ENCODE data around the gene ROPN1. TPM values are rescaled to one million over a fixed set of nuclear protein-coding genes. Genes with fewer than 3 reads are reported as not detected.
"Not testable (repeated sequence)": the region's sequence is repeated elsewhere in the genome, so short reads cannot be mapped to it uniquely, and the experiment has no call there.

Gene ROPN1
- polyA plus RNA-seq, 4 donors = 0.11 to 0.15 TPM; not detected in 2

DNA sequence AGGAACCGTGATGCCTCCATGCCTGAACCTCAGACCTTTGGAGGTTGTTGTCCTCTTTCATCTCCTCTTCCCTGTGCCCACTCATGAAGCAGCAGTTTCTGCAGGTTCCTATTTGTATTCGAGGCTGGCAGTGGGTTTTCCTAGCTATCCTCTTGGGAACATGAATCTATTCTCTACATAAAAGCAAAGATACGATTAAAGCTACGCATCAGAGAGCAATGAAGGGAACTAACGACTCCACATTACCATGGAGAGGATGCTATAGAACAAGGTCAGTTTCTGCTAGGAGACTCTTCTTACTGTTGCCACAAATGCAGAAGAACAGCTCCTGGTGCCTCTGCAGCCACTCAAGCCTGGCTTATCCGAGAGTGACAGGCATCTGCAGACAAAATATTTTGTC lies 9.4 kb upstream of the ROPN1 start:
- not testable (repeated sequence) for DNase-seq (ENCODE audit: low read depth in 4 of 4, low spot score in 3 of 4)

DNA sequence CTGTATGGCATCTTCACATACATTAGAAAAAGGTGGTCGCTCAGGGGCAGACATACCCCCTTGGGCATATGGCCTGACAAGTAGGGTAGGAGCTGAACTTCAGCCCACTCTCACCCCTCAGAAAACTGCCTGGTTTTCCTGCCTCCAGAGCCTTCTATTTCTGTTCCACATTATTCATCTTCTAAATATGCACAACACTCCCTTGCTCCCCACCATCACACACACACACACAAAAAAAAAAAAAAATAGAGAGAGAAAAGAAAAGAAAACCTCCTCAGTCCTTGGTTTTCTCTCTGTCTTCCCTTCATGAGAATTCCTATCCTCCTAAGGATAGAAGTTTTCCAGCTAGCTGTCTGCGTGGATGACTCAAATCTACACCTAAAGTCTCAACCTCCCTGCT lies 5.6 kb upstream of the ROPN1 start:
- DNase-seq (ENCODE audit: low read depth in 4 of 4, low spot score in 3 of 4) = no peak

DNA sequence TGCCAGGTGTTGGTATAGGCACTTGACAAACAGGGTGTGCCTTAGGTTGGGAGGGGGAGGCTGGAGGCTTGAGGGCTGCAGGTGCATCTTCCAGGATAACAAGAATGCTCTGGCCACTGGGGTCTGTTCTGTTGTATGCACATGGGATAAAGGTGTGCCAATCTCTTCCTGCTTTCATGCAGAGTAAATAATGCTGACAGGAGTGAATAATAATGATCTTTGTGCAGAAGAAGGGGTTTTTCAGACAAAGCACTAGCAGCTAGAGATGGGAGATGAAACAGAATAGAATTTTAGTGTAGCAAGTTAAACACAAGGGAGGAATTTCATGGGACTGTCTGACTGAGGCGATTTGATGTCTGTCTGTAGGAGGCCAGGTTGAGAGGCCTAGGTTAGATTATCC lies 1.9 kb upstream of the ROPN1 start:
- DNase-seq (ENCODE audit: low read depth in 4 of 4, low spot score in 3 of 4) = no peak

DNA sequence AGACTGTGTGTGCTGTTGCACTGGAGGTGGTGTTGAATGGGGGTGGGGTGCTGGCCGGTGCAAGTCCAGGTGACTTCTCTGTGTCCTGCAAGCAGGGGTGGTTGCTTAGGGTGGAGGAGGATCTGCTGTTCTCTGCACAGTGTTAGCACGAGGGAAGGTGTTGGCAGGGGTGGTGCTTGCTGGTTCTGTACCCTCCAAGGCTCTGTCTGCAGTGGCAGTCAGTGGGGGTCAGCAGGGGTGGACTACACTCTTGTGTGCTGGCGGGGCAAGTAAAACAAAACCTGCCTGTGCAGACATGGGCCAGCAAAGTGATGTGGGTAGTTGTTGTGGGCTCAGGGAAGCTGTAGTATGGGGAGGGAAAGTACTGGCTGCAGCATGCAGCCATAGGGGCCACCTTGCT lies 5.5 kb downstream of the ROPN1 start:
- DNase-seq (ENCODE audit: low read depth in 4 of 4, low spot score in 3 of 4) = no peak

DNA sequence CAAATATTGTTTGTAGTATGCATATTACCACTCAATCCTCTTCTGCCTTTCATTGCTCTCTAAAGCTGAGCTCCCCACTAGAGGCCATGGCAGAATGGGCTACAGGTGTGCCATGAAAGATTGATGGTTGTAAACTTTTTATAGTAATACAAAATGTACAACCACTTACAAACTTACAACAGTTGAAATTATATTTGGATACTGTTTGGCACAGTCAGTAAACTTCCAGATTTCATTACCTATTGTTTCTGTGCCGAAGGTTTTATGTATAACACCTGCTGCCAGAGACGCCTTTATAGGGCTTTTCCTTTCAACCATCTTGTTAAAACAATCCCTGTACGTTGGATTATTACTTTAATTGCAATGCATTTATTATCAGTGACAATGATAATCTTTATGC lies 7.0 kb downstream of the ROPN1 start:
- DNase-seq (ENCODE audit: low read depth in 4 of 4, low spot score in 3 of 4) = no peak

DNA sequence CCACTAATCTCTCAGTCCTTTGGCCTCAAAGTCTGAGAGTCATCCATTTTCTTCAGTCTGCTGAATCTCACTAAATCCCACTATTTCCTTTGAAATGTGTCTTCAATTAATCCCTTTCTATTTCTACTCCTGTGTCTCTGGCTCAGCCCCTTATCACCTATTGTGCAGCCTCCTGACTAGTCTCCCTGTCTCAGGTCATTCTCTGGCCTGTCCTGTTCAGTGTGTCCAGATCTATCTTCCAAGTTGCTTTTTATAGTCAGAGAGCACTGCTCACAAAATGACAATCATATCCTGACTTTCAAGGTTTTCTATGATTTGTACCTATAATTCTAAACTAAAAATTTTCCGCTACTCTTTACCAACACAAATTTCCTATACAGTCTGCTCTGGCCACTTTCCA lies 7.6 kb downstream of the ROPN1 start:
- no peak for DNase-seq (ENCODE audit: low read depth in 4 of 4, low spot score in 3 of 4)

DNA sequence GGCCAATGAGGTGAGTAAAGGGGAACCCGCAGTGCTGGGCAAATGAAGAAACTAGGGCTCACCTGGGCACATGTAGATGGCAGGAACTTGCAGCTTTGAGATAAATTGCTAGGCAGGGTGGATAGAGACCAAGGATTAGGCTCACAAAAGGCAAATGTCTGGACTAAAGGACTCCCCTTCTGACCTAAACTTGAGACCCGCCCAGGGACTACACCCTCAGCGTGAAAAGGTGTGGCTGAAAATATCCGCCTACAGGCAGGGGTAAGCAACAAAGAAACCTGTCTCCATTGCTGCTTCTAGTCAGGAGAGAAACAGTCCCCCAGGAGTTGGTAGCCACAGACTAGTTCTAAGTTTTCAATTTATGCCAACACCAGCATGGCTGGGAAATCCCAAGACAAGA lies 10.6 kb downstream of the ROPN1 start:
- DNase-seq (ENCODE audit: low read depth in 4 of 4, low spot score in 3 of 4) = not testable (repeated sequence)

DNA sequence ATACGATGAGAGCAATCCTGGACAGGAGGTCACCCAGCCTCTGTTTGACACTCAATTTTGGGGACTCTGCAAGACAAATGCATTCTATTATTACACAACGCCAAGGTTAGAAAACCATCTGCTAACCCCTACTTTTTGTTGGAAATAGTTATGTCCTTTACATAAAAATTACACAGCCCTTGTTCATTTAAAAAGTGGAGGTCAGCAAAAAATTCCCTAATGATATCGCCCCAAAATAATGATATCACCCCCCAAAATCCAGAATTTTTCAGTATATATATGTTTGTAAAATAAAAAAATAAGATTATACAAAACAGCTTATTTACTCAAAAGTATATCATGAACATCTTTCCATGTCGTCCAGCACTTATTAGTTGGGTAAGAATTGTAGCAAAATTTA lies 11.4 kb downstream of the ROPN1 start:
- DNase-seq (ENCODE audit: low read depth in 4 of 4, low spot score in 3 of 4) = no peak

DNA sequence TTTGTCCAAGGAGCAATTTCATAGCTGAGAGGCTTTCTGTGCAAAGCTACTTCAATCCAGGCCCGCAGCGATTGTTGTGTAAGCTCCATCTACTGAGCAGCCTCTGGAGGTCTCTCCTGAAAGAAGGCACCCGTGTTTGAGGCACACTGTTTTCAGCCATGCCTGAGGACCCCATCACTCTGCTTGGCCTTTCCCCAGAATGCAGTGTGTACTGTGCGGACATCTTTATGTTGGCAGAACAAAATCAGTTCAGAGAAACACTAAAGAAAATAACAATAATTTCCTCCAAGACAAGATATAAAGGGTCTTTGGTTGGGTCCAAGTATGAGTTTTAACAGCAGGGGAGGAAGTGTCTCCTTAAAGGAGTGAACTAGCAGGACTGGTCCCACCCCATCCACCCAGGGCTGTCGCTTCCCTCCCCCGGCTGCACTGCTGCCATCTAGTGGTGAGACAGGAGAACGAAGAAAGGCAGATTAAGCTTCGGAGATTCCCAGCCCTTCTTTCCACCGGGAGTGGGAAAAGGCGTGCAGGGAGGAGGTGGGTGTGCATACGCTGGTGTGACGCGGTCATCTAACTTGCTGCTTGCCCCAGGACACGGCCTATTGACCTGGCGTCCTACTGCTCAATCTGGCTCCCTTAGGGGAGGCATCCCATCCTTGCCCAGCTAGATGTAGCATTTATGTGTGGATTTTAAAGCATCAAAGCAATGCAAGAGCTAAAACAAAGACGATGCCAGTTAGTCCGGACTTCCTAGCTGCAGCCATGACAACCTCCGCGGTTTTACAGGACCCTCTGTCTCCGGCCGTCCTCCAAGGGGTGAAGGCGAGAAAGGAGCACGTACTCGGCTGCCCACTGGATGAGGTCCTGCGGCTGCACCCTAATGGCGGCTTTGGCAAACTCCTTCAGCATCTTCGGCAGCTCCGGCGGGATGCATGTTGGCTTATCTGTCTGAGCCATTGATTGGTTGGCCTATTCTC lies 12.1 kb downstream of the ROPN1 start:
- peak in 1 of 4 donors; percentile 18 for DNase-seq (ENCODE audit: low read depth in 4 of 4, low spot score in 3 of 4)

DNA sequence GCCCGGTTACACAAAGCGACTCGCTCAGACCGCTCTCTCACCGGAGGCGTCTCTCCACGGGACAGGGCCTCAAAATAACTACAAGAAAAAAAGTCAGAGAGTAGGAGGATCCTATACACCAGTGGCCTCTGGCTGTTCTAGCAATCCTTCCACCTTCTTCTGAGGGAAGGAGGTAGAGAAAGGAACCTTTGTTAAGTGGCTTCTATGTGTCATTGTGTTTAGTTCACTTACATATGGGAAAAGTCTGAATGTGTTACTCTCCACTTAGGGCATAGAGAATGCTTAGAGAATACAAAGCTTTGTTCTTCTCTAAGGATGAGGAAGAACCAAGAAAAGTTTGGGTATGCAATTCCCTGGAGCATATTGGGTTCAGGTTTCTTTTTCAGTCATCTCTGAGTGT lies 15.0 kb downstream of the ROPN1 start:
- not testable (repeated sequence) for DNase-seq (ENCODE audit: low read depth in 4 of 4, low spot score in 3 of 4)

DNA sequence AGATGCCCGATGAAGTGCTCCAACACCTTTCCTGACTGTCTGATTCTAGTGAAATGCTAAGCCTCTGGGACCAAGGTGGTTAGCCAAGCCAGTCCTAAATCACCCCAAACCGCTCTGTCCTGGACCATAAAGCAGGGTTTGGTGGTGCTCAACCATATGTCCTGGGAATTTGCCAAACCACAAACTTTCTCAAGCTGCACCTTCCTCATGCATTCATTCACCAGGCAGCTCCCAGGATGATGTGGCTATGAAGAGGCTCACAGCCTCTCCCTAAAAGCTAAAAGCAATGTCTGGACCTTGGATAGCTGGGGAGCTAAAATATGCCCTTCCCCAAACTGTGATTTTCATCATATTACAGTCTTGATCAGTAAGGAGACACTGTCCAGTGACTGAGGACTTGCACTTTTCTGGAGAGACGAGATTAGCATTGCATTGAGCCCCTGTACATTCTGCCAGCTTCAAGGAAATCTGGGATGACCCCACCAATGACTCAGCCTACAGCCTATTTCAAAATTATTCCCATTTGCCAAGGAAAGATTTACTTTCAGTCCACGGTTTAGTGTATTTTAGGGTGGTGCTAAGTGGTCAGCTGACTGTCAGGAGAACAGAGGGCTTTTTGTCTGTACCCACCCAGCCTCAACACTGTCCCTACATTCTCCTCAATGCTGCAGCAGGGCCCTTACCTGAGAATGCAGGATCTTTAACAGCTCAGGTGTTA lies 15.6 kb downstream of the ROPN1 start:
- not testable (repeated sequence) for DNase-seq (ENCODE audit: low read depth in 4 of 4, low spot score in 3 of 4)

DNA sequence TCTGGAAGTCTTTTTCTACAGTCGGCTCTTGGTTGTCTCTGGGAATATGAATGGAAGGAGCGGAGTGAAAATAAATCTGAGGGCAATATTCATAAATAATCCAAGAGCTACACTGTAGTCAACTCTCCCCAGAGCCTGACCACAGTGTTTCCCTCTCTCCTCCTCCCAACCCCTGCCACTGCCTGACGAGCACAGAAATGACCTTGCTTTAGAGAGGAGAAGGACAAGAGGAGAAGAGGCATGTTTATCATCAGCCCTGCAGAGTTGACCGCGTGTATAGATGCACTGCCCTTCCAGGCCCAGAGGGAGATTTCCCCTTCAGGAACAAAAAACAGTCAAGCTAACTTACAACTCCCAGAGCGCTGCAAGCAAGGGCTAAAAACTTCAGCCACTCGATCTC lies 16.9 kb downstream of the ROPN1 start:
- DNase-seq (ENCODE audit: low read depth in 4 of 4, low spot score in 3 of 4) = not testable (repeated sequence)

DNA sequence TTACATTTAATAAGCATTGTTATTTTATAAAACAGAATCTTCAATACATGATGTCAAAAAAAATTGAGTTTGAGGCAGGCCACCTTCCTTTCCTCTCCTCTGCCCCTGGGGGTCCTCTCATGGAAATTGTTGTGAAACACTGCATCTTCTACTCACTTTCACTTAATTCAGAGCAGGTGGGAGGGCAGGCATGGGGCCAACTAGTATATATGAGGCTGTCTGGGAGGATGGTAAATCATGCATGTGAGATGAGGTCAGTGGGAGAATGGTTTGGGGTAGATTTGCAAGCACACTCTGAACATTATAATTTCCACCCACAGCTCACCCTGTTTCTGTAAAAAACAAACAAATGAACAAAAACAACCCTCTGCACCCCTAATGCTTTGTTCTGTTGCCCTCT lies 20.5 kb downstream of the ROPN1 start:
- no peak for DNase-seq (ENCODE audit: low read depth in 4 of 4, low spot score in 3 of 4)

DNA sequence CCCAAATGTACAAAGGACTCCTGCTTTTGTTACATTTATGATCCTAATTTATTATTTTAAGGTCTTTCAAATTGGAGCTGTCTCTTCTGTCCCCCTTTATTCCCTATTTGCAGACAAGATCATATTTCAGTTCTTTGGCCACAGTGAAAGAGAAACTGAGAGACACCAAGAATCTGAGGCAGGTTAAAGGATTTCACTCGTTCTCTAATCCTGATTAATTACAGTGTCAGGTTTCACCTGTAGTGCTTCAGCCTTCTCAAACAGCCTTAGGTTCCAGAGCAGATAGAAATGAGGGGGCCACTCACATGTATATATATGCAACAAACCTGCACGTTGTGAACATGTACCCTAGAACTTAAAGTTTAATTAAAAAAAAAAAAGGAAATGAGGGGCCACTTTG lies 24.7 kb downstream of the ROPN1 start:
- not testable (repeated sequence) for DNase-seq (ENCODE audit: low read depth in 4 of 4, low spot score in 3 of 4)

DNA sequence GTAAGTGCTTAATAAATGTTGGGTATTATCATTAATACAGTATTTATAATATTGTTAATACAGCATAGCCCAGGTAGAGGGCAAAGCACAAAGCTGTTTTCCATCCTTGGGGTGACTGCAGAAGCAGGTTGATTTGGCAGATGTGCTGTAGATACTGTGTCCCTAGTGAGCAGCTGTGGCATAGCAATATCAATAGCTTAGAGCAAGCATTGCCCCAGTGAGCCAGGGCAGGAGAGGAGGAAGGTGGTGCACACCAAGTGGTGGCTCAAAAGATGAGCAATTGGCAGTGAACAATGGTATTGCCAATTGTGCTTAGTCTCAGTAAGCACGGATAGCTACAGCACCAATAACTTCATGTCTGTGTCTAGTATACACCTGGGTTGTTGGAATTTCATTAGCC lies 25.1 kb downstream of the ROPN1 start:
- not testable (repeated sequence) for DNase-seq (ENCODE audit: low read depth in 4 of 4, low spot score in 3 of 4)

DNA sequence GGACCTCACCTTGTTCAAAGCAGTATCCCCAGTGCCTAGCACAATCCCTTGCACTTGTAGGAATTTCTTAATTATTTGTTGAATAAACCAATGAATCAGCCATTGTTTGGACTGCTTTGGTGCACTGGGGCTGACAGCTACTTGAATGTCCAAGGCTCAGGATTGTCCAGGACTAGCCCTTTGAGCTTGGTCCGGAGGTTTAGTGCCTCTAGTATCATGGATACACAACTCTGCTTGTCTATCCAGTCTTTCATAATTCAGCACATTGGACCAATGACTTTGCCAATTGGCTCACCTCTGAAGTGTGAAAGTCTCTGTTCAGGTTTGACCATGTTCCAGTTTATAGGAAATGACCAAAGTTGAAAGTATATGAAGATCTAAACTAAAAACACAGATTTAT lies 27.1 kb downstream of the ROPN1 start:
- not testable (repeated sequence) for DNase-seq (ENCODE audit: low read depth in 4 of 4, low spot score in 3 of 4)

DNA sequence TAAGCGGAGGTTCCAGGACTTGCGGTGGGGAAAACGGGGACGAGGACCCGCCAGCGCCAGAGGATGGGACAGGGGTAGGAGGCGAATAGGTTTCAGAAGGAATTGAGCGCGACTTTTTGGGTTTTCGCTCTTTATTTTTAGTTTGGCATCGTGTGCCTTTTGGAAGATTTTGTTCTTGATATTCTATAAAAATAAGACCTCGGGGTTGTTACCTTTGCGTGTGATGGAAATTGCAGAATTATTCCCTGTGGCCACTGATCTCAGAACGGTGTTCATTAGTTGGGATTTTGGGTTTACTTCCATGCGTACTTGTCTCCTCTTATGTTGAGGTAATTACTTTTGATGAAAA lies 30.4 kb downstream of the ROPN1 start:
- DNase-seq (ENCODE audit: low read depth in 4 of 4, low spot score in 3 of 4) = no peak

DNA sequence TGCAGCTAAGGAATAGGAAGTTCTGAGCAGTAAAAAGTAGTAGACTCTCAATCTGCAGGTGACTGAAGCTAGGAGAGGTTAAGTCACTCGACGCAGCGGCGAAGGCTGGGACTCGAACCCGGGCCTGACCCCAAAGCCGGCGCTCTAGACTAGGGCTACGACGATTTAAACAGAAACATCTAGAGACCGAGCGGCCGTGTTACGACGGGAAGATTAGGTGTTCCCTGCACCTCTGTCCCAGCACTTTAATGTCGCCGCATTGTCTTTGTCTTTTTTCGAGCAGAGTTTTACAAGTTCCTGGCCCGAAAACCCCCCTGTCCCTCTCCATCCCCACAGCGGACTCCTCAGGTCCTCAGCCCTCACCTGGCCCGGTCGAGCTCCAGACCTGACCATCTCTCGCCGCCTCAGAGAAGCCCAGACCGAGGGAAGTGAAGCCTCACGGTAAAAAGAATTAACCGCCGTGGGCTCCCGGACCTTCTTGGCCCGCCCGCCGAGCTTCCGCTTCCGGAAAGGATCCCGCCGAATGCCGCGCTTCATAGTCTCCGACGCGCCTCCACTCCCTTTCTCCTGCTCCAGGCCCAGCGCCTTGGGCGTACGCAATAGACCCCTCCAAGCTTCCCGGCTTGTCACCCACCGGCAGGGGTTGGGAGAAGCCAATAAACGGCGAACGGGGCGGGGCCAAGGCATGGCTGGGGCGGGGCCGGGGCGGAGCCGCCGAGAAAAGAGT lies 31.0 kb downstream of the ROPN1 start, which contains the start of gene CCDC14:
CCDC14 (minus strand) TSS at position 449 of the 727 bp plus-strand sequence; CDS start at position 393, 56 bp downstream.
- peak; percentile 86 to 93 (median 90) for DNase-seq (ENCODE audit: low read depth in 4 of 4, low spot score in 3 of 4)

DNA sequence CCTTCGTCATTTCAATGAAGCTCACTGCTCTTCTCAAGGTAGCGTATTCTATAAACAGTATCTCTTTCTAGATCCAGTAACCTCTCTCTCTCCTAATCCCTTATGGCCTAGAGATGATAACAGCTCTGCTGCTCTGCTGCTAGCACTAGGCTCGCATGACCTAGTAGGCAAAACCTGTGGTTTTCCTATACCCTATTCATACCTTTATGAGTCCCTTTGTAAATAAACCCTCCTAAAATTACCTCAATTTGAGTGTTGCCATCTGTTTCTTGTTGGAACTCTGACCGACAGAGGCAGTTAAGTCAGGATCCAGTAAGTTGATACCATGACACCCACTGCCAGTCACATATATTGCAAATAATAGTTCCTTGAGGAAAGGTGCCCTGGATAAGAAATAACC lies 38.2 kb downstream of the ROPN1 start:
- DNase-seq (ENCODE audit: low read depth in 4 of 4, low spot score in 3 of 4) = no peak

DNA sequence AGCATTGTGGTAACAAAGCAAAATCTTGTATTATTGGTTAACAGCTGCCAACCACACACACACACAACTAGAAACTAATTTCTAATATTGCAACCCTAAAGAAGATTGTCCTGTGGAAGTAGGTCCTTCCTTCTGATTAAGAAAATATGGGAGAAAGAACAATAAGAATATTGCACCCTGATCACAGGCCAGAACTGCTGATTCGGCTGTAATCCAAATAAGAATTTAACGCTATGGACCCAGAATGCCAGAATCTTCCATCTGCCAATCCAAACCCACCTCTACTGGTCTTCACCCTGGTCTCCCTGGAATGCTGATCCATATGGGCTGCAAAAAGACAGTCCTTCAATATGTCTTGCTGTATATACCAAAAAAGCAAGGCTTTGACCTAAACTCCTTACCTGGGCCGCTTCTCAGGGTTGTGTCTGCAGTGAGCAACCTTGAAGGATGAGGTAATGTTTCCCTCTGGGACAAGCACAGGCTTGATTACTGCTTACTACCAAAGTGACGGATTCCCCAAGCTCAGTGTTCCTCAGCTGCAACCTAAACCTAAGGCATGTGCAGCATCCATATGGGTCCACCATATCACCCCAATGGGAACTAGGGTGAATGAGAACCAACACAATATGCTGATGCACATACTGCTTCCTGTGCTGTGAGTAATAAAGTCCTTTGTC lies 38.9 kb downstream of the ROPN1 start:
- no peak for DNase-seq (ENCODE audit: low read depth in 4 of 4, low spot score in 3 of 4)
